Stimulated activated CD4-positive, alpha-beta T cell treated with anti-CD3 and anti-CD28 coated beads, Interleukin-15, amount 100 ng/mL, for 1 hour (primary cell): ENCODE results near the gene LMAN1L.

Experiments used
- DNase-seq, 2 donors: peaks; one replicate each; pipeline ENCODE4 v3.0.0-alpha.2; 2020; ENCODE audit warnings: low read depth in 1 of 2, low spot score in 1 of 2

LMAN1L gene

DNA sequence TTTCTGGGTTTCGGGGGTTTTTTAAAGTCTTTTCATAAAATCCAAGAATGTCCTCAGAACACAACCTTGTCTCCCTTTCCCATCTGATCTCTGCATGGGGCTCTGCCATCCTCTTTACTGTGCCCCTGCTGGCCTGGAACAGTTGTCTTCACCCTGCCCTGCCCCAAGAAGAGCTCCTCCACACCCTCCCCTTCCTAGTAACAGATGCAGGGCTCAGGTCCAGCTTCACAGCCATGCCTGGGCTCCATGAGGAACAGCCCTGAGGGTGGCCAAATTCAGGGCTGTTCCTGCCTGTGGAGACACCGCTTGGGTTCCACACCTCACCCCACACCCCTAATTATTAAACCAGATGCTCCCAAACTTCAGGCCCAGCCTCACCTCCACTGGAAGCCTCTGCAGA is 43.2 kb downstream of the LMAN1L start:
- DNase-seq: no peak

DNA sequence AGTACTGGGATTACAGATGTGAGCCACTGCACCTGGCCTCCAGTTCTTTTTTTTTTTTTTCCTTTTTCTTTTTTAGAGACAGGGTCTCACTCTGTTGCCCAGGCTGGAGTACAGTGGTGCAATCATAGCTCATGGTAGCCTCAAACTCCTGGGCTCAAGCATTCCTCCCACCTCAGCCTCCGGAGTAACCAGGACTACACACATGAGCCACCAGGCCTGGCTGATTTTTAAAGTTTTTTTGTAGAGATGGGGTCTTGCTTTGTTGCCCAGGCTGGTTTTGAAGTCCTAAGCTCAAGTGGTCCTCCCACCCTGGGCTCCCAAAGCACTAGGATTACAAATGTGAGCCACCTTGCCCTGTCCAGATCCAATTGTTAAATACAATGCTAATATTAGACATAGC is 43.9 kb downstream of the LMAN1L start:
- DNase-seq: no peak

DNA sequence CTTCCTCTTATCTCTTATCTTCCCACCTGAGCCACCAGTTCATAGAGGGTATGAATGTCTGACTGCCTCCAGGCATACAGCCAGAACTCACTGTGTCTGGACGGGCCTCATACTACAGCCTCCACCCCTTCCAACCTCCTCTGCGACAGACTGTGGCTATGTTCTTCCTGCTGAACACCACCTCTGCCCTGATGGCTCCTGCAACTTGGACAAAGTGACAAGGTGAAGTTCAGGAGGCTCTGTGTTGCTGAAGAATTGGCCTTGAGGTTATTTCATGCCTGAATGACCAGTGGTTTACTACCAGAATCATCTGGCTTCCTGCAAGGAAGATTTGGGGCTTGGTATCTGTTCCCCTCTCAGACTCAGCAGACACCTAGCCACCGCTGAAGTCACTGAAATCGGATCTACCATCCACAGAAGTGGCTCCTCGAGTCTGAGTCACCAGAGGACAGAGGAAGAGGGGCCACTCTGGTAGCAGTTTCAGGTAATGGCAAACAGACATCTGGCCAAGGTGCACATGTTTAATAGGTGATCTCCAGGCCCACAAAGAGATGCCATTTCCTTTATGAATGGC is 44.5 kb downstream of the LMAN1L start:
- DNase-seq: no peak

DNA sequence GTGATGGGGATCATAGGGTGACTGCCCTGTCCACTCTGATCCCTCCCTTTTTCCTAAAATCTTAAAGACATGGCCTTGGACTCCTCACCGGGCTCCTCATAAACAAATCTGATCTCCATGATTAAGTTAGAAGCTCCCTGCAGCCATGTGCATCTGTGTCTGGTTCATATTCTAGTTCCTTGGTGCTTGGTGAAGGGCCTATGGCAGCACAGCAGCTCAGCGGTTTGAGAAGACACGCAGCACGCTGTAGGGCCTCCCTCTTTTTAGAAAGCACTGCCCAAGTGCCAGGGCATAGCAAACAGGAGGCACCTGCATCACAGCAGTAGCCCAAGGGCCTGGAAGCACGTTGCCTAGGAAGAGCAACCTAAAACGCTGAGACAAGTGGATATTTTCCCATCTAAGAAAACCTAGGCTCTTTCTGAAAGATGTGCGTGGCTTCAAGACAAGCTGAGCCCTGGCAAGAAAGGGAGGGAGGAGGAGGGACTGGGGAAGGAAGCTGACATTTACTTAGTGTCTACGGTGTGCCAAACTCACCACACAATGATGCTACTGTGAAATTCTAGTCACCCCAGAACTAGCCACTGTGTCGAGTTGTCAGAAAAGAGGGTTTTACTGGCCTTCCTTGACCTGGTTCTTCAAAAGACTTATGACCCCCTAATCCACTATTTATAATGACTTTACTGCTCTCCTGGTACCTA is 45.2 kb downstream of the LMAN1L start:
- DNase-seq: no peak

DNA sequence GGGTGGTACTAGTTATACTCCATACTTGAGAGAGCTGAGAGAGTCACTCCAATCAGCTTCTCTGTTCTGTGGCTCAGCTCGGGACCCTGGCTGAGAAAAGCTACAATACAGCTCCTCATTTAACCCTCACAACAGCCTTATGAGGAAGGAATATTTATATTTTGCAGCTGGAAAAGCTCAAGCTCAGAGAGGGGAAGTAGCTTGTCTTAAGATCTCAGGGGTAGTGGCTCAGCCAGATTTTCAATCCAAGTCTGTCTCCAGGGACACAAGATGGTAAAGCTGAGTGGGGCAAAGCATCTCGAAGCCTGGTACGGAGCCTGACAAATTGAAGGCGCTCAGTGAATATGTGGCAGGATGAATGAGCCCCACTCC is 45.7 kb downstream of the LMAN1L start:
- DNase-seq: no peak

DNA sequence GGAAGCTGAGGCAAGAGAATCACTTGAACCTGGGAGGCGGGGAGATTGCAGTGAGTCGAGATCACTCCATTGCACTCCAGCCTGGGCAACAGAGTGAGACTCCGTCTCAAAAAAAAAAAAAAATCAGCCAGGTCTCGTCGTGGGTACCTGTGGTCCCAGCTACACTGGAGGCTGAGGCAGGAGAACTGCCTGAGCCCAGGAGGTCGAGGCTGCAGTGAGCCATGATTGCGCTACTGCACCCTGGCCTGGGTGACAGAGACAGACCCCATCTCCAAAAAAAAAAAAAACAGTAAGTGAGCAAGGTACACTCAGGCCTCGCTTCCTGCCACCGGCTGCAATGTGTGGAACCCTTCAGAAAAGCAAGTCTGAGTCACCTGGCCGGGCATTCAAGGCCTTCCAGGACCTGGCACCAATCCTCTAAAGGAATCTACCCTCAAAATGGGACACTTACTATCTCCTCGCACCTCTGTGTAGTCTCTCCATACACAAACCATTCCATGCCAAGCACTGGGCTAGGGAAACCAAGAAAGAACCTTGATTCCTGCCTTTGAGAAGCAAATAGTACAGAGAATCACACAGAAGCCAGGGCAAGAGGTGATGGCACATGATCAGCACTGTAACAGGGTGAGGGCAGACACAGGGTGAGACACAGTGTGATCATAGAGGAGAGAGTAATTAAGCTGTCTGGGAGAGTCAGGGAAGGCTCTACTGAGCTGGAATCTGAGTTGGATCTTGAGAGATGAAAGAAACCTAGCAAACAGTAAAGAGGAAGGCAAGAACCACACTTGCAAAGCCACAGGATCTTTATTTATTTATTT is 50.8 kb downstream of the LMAN1L start:
- DNase-seq: no peak

DNA sequence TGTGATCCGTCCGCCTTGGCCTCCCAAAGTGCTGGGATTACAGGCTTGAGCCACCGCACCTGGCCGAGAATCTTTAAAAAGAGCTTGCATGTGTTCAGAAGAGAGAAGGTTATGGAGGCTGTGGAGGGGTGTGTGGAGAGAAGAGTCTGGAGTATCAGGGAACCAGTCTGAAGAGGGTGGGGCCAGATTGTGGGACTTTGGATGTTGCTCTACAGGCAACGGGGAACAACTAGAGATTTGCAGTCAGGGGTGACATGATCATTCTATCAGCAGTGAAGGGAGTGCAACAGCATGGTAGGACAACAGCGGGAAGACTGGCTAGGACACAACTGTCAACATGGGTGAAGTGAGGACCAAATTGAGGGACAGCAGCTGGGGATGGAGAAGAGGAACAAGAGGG is 51.7 kb downstream of the LMAN1L start:
- no peak for DNase-seq

DNA sequence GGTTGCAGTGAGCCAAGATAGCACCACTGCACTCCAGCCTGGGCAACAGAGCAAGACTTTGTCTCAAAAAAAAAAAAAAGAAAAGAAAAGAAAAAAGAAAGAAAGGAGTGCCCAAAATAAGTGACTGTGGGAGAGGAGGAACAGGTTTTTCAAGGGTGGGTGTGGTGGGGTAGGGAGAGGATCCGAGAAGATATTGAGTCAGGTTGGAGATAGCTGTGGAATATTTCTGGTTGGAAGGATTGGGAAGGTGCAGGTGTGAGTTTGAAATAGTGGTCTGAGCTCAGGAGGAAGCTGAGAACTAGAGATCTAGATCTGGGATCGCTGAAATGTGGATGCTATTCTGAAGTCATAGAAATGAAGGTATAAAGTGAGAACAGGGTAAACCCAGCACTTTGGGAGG is 52.7 kb downstream of the LMAN1L start:
- DNase-seq: no peak

DNA sequence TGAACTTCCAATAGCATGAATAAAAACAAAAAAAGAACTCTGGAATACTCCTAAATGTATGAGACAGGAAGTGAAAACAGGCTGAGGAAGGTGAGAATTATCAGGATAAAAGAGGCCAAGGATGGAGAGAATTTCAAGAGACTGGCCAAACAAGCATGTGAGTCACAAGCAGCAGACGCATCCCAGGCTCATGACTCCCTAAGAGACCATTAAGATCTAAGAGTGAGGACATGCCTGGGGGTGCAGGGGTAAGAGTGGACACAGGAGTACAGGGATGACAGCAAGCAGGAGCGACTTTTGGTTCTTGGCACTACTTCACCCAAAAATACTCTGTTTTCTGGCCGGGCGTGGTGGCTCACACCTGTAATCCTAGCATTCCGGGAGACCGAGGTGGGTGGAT is 53.5 kb downstream of the LMAN1L start:
- no peak for DNase-seq

DNA sequence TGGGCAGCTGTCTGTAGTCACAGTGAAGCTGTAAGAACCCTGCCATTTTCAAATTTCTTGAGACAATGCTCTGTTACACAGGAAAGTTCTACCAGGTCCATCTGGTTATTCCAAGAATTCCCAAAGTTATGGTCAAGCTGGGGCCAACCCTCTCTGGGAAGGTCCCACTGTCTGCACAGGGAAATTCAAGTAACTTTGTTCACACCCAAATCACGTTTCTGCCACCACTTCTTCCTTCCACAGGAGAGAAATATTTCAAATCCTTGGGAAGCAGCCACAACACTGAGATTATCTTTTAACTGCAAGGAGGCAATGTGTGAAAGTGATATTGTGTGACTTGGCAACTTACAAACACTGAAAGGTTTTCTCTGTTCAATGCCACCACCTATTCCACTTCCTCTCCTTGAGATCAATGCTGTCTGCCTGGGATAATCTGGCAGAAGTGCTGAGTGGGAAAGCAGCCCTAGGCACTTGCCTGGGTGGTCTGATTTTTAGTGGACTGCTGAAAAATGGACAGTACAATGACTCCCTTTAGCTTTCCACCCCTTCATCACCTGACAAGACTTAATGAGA is 54.9 kb downstream of the LMAN1L start:
- no peak for DNase-seq

DNA sequence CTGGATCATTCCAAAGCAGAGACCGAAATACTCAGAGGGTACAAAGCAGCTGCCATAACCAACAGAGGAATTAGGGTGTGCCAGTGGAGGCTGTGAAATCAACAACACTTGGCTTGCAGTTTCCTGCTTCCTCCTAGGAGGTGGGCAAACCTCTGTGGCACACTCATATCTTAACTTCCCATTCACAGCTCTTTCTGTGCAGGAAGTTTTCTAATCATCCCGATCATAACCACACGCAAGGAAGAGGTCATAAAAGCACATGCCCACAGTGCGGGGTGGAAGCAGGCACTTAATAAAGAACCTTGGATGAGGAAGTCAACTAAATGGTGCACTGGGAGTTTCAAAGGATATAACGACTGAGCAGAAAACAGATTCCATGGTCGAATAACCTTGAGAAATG is 55.4 kb downstream of the LMAN1L start:
- DNase-seq: no peak

DNA sequence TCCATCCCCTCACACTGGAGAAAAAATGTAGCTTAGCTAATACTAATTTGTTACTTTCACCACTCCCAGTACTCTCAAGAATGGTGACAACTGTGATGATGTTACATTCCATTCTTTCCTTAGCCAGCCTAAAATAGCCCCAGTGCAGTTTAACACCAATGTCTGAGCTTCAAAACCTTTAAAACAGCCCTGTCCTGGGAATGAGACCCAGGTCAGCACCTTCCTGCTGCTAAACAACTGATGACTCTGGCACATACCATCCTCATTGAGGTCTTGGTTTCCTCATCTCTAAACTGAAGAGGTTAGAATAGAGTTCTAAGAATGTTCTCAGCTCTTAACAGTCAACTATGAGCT is 56.7 kb downstream of the LMAN1L start:
- no peak for DNase-seq

DNA sequence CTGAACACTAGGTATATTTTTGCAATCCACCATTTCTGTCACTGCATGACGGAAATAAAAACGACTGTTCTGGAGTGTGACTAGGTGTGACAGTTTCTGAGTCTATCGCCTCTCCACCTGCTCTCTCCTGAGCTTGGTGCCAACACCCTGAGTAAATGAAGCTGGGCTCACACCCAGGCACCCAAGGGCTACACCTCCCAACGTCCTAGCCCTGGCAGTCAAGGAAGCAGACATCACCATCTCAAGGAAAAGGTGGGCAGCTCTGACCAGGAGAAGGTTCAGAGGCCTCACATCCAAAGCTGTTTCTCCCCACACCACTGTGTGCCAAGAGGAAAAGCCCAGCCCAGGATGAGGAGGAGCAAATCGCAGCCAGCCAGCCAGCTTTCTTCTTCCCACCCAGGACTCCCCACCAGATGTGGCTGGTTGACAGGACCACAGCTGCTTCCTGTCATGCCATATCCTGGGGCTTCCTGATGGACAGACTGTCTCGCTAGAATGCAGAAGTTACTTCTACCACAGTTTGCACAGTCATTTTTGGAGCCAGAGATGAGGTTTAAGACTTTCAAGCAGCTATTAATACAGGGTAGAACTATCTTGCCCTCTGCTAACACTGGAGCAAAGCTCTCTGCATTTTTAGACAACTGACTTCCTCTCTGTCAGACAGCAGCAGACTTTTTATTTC is 57.2 kb downstream of the LMAN1L start:
- no peak for DNase-seq

DNA sequence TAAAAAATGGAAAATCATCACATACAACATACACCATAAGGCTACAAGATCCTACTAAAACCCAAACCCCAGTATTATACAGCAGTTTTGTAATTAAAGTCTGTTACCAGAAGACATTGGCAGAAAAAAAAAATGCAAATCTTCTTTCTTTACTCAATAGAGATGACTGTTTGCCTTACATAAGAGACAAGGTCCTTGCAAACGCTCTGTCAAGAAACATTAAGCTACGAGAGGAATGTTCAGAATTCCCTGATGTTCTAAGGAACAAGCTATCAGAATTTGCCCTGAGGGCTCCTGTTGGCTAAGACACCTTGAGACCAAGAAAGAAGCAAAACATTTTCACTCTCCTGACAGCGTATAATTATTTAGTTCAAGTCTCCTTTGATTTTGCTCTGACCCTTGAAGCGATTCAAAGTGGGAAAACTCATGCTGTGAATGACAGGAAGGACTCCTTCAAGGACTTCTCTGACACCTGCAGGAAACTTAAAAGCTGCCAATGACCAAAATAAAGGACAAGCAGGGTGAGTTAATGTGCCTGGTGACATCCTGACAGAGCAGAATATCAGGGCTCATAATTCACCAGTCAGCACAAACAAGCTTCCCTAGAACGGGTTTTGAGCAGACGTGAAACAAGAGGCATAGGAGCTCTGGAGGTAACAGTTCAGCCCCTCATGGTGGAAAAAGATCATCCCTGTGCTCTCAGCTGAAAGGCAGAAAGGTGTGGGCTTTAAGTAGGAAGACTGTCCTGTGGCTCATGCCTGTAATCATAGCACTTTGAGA is 58.0 kb downstream of the LMAN1L start:
- no peak for DNase-seq

DNA sequence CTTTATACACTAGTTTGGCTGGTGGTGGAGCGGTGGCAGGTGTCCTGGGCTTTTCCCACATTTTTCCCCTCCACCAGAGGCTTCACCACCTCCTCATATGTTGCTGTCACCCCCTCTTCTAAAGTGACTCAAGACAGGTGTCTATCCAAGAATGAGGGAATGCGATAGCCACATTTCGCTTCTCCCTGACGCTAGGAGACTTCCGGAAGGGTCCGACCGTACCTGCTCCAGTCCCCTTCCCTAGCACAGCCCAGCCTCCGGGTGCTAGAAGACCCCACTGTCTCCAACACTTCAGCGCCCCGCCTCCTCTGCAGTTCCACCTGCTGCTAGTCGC is 60.0 kb downstream of the LMAN1L start:
- DNase-seq: no peak

DNA sequence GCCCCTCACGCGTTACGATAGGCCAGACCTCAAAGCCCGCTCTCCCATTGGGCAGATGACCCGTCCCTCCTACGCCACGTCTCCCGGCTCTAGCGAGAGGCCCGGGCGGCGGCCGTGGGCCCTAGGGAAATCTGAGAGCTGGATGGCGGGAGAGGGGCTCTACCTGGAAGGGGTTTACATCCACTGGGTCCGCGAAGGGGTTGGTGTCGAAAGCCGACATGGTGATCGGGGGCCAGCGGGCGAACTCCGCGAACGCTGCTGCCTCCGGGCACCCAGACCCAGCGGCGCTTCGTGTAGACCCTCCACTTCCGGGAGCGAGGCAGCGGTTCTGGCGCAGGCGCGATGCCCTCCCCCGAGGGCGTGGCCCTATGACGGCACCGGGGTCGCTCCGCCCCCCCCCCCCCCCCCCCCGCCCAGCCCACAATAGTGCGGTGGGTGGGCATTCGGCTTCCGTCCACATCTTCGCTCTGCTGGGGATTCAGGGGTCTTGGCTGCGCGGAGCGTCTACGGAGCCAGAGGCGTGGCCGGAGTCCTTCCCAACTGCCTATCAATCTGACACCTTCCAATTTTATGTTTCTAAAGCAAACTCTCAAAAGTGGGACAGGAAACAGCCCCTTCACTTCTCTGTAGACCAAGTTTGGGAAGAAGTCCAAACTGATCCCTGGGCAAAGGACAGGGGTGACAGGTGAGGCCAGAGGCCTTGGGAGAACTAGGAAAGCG is 60.6 kb downstream of the LMAN1L start, which contains the start of gene SCAMP2:
Gene SCAMP2, minus strand, starts transcription at position 330 of the 720 bp plus-strand sequence. Its CDS starts 110 bp downstream, at position 220.
- DNase-seq: peak; percentile 75 to 83

DNA sequence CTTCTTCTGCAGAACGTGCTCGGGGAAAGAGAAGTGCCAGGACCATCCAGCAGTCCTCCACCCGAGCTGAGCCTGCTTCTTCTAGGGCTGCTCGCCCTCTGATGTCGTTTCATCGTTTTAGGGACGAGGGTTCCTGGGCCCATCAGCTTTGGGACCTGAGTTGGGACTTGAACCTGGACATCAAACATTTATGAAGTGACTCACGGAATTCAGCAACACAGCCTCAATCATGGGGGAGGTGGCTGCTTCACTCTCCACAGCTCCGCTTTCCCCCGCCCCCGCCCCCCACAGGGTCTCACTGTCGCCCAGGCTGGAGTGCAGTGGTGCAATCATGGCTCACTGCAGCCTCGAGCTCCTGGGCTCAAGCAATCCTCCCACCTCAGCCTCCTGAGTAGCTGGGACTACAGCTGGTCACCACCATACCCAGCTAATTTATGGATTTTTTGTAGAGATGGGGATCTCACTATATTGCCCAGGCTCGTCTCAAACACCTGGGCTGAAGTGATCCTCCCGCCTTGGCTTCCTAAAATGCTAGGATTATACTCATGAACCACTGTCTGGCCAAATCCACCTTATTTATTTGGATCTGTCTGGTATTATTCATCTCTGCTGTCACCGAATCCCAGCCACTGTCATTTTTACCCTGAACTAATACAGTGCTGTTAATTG is 61.3 kb downstream of the LMAN1L start:
- no peak for DNase-seq
